ENCODE results near the gene NEDD9.

The NEDD9 gene

GRCh38 chr6:11139051-11139960 is 93.2 kb downstream of the NEDD9 start:
- H3K9me3 Mint-ChIP-seq: no peaks in the 10 kb centered on the region
- no peaks in the 10 kb centered on the region for H3K4me1 Mint-ChIP-seq
- TF ChIP-seq CTCF (IDR thresholded peaks at IDR 0.05; ENCODE audit: unreplicated experiment in 3 of 3): no peak
- no peak overlapping the region for H3K27ac Mint-ChIP-seq
- H3K4me3 Mint-ChIP-seq: no peak overlapping the region
- peaks cover 12% of the 10 kb centered on the region for H3K36me3 Mint-ChIP-seq (ENCODE audit: low read depth)
- H3K27me3 Mint-ChIP-seq (ENCODE audit: low read depth): no peaks in the 10 kb centered on the region

GRCh38 chr6:11136809-11137208 is 95.7 kb downstream of the NEDD9 start:
- Mint-ChIP-seq H3K27me3 (ENCODE audit: low read depth) (no peaks in the 10 kb centered on the region), H3K4me3 (no peak overlapping the region), H3K9me3 (no peaks in the 10 kb centered on the region), H3K4me1 (no peaks in the 10 kb centered on the region), H3K36me3 (ENCODE audit: low read depth) (peaks cover 13% of the 10 kb centered on the region), H3K27ac (no peak overlapping the region)
- no peak for TF ChIP-seq CTCF (IDR thresholded peaks at IDR 0.05; ENCODE audit: unreplicated experiment in 3 of 3)
